HFF-Myc (cell line): ENCODE results near the gene SCARB1.
A peak's percentile ranks its signal among the peaks of the same experiment; 100 is the strongest.
"Not testable (repeated sequence)": the region's sequence is repeated elsewhere in the genome, so short reads cannot be mapped to it uniquely, and the experiment has no call there.

Source experiments
- DNase-seq: peaks from one replicate; pipeline ENCODE4 v3.0.0-alpha.2; 2011; ENCODE audit warnings: low read depth; ENCODE audit errors: extremely low read depth
- H3K4me3 ChIP-seq: replicated peaks from 2 replicates; pipeline ENCODE4 v1.5.1; 2011; ENCODE audit warnings: low read depth, mild to moderate bottlenecking, control low read depth, low read length
- CTCF ChIP-seq: IDR thresholded peaks from 2 replicates; pipeline ENCODE4 v1.5.1; 2012; ENCODE audit warnings: mild to moderate bottlenecking, low read depth, low read length, control low read depth; ENCODE audit errors: missing control alignments

SCARB1 gene, protein sequence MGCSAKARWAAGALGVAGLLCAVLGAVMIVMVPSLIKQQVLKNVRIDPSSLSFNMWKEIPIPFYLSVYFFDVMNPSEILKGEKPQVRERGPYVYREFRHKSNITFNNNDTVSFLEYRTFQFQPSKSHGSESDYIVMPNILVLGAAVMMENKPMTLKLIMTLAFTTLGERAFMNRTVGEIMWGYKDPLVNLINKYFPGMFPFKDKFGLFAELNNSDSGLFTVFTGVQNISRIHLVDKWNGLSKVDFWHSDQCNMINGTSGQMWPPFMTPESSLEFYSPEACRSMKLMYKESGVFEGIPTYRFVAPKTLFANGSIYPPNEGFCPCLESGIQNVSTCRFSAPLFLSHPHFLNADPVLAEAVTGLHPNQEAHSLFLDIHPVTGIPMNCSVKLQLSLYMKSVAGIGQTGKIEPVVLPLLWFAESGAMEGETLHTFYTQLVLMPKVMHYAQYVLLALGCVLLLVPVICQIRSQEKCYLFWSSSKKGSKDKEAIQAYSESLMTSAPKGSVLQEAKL

GRCh38 chr12:124863416-124864325 is at the start of gene SCARB1:
TSS of gene SCARB1 (minus strand) at chr12:124863864. CDS start at chr12:124863720, 144 bp downstream.
- peak; percentile 27 for DNase-seq
- no peak for TF ChIP-seq CTCF

GRCh38 chr12:124912529-124913287 is 49.0 kb upstream of the SCARB1 start:
- H3K4me3 ChIP-seq: peak overlapping the region; percentile 99
- DNase-seq: not testable (repeated sequence)

More at GRCh38 chr12:124863416-124864325, at the start of gene SCARB1:
- peak within 1 kb of the TSS; percentile 72 for H3K4me3 ChIP-seq

- peak overlapping the region; percentile 32 for H3K4me3 ChIP-seq
- DNase-seq: not testable (repeated sequence)
These were observed 47.9 kb upstream of the SCARB1 start for GRCh38 chr12:124911521-124911920.

GRCh38 chr12:124910561-124911478 is 47.2 kb upstream of the SCARB1 start:
- H3K4me3 ChIP-seq: peak overlapping the region; percentile 32
- DNase-seq: no peak
- no peak for TF ChIP-seq CTCF

DNA sequence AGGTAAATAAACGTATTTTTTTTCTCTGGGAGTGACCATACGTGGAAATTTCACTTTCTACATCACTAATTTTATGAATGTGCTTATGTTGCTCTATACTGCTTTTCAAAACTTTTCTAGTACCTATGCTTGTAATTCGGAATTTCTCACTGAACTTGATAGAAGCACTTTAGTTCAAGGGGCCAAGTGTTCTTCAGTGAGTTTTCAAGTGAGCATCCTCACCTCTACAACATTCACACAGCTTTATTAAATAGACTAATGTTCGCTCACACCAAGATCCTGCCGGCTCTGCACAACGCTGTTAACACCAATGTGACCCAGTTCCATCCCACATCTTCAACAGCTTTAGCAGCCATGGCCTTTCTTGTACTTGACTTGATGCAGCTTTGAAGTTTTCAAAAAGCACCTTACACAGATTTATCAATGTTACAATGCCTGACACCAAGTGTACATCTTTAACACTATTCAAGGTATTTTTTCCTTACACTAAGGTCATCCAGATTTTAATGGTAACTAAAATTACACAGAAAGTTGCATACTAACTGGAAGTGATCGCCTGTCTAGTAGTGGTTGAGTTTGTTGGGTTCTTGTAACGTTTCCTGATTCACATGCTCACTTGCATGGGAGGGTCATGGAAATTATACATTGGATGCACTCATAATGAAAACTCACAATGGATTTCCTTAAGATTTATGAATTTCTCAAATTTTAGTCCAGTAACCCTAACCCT is 46.3 kb upstream of the SCARB1 start:
- no peak for DNase-seq
- no peak for TF ChIP-seq CTCF
- H3K4me3 ChIP-seq: no peak overlapping the region

- peak; percentile 88 for DNase-seq
- TF ChIP-seq CTCF: peak; percentile 97
- no peak overlapping the region for H3K4me3 ChIP-seq
These were observed 43.1 kb upstream of the SCARB1 start for GRCh38 chr12:124906606-124907261.
